ENCODE measurements around the gene PLCB3. TPM values are rescaled to one million over a fixed set of nuclear protein-coding genes. Genes with fewer than 3 reads are reported as not detected.
"Not testable (repeated sequence)": the region's sequence is repeated elsewhere in the genome, so short reads cannot be mapped to it uniquely, and the experiment has no call there.

The PLCB3 gene
- polyA plus RNA-seq, 4 donors, result 12.4 to 17.1 (median 13.7) TPM

GRCh38 chr11:64234647-64235379 is 16.5 kb upstream of the PLCB3 start:
- no peak for DNase-seq (ENCODE audit: low read depth in 4 of 4, low spot score in 3 of 4)

- DNase-seq (ENCODE audit: low read depth in 4 of 4, low spot score in 3 of 4), result no peak
Observed at GRCh38 chr11:64235437-64236161, 15.7 kb upstream of the PLCB3 start.

- no peak for DNase-seq (ENCODE audit: low read depth in 4 of 4, low spot score in 3 of 4)
Observed at GRCh38 chr11:64237484-64237951, 13.8 kb upstream of the PLCB3 start.

GRCh38 chr11:64238076-64238475 is 13.3 kb upstream of the PLCB3 start:
- DNase-seq (ENCODE audit: low read depth in 4 of 4, low spot score in 3 of 4), result no peak

GRCh38 chr11:64238999-64239398 is 12.3 kb upstream of the PLCB3 start:
- DNase-seq (ENCODE audit: low read depth in 4 of 4, low spot score in 3 of 4), result no peak

- no peak for DNase-seq (ENCODE audit: low read depth in 4 of 4, low spot score in 3 of 4)
Observed at GRCh38 chr11:64239662-64240434, 11.5 kb upstream of the PLCB3 start.

GRCh38 chr11:64240435-64241240 is 10.7 kb upstream of the PLCB3 start, which contains the start of gene FKBP2:
Gene FKBP2, plus strand, starts transcription at chr11:64241095. Its CDS starts 1,293 bp downstream, at chr11:64242388.
- DNase-seq (ENCODE audit: low read depth in 4 of 4, low spot score in 3 of 4), result peak; percentile 90 to 93 (median 92)

GRCh38 chr11:64241241-64241490 is 10.2 kb upstream of the PLCB3 start:
- peak; percentile 97 to 98 (median 97) for DNase-seq (ENCODE audit: low read depth in 4 of 4, low spot score in 3 of 4)

- DNase-seq (ENCODE audit: low read depth in 4 of 4, low spot score in 3 of 4), result no peak
Observed at GRCh38 chr11:64241491-64242374, 9.6 kb upstream of the PLCB3 start.

- DNase-seq (ENCODE audit: low read depth in 4 of 4, low spot score in 3 of 4), result no peak
Observed at GRCh38 chr11:64243236-64243854, 8.0 kb upstream of the PLCB3 start.

GRCh38 chr11:64244107-64244506 is 7.2 kb upstream of the PLCB3 start:
- DNase-seq (ENCODE audit: low read depth in 4 of 4, low spot score in 3 of 4), result no peak

GRCh38 chr11:64244966-64245365 is 6.4 kb upstream of the PLCB3 start:
- no peak for DNase-seq (ENCODE audit: low read depth in 4 of 4, low spot score in 3 of 4)

GRCh38 chr11:64245401-64245796 is 5.9 kb upstream of the PLCB3 start:
- DNase-seq (ENCODE audit: low read depth in 4 of 4, low spot score in 3 of 4), result no peak

GRCh38 chr11:64245797-64246620 is 5.3 kb upstream of the PLCB3 start:
- DNase-seq (ENCODE audit: low read depth in 4 of 4, low spot score in 3 of 4), result no peak

GRCh38 chr11:64246621-64246870 is 4.8 kb upstream of the PLCB3 start:
- not testable (repeated sequence) for DNase-seq (ENCODE audit: low read depth in 4 of 4, low spot score in 3 of 4)

- DNase-seq (ENCODE audit: low read depth in 4 of 4, low spot score in 3 of 4), result no peak
Observed at GRCh38 chr11:64246871-64247728, 4.2 kb upstream of the PLCB3 start, which contains the start of gene PPP1R14B. Gene PPP1R14B, minus strand, starts transcription at chr11:64246943. Its CDS starts 270 bp downstream, at chr11:64246673.

GRCh38 chr11:64247729-64248531 is 3.4 kb upstream of the PLCB3 start:
- DNase-seq (ENCODE audit: low read depth in 4 of 4, low spot score in 3 of 4), result no peak

All from left renal pelvis (tissue), 4 donors.